Keratinocyte (primary cell): ENCODE results near the gene HEPH.

Experiments
- EZH2 ChIP-seq: IDR thresholded peaks from one replicate; pipeline ENCODE4 v1.6.1; 2012; ENCODE audit warnings: inconsistent platforms, mild to moderate bottlenecking, low read length, moderate library complexity
- TF ChIP-seq, protein P1 (sequence below), 3 experiments: IDR thresholded peaks in 1 of 3; conservative IDR thresholded peaks in 1 of 3; optimal IDR thresholded peaks in 1 of 3; 2 replicates in 2 of 3; 3 replicates in 1 of 3; pipeline versions ENCODE3 to v1.5.1; 2011; ENCODE audit warnings: low read length in 3 of 3, mild to moderate bottlenecking in 3 of 3, moderate library complexity in 2 of 3, control low read depth in 1 of 3, inconsistent platforms in 1 of 3; ENCODE audit not compliant: insufficient read depth in 2 of 3; ENCODE audit errors: extremely low read depth in 1 of 3

DNA sequence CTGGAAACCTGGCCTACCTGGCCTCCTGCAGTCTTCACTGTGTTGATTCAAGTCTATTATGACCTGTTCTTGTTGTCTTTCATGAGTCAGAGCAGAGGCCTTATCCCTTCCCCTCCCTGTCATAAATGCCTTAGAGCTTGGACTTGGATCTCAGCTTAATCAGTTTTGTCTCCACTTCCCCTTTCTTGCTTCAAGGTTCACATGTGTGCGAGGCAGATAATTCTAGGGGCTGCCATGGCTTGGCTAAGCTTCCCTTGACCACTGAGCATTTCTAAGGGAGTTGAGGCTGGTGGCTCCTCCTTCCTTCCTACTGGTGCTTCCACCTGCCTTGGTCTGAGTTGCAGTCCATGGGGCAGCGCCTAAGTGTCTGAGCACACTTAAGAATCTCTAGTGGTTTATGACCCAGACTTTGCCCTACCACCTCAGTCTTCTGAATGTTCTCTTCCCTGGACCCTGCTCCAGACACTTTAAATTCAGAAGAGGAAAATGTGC lies 1.7 kb upstream of the HEPH start:
- TF ChIP-seq EZH2 = no peak
- TF ChIP-seq, protein P1, sequence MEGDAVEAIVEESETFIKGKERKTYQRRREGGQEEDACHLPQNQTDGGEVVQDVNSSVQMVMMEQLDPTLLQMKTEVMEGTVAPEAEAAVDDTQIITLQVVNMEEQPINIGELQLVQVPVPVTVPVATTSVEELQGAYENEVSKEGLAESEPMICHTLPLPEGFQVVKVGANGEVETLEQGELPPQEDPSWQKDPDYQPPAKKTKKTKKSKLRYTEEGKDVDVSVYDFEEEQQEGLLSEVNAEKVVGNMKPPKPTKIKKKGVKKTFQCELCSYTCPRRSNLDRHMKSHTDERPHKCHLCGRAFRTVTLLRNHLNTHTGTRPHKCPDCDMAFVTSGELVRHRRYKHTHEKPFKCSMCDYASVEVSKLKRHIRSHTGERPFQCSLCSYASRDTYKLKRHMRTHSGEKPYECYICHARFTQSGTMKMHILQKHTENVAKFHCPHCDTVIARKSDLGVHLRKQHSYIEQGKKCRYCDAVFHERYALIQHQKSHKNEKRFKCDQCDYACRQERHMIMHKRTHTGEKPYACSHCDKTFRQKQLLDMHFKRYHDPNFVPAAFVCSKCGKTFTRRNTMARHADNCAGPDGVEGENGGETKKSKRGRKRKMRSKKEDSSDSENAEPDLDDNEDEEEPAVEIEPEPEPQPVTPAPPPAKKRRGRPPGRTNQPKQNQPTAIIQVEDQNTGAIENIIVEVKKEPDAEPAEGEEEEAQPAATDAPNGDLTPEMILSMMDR (optimal IDR thresholded peaks at IDR 0.05 in 1 of 3, IDR thresholded peaks at IDR 0.05 in 1 of 3, conservative IDR thresholded peaks at IDR 0.05 in 1 of 3; ENCODE audit: extremely low read depth in 1 of 3, insufficient read depth in 2 of 3, low read length in 3 of 3) = no peak
